OCI-LY1 (cell line): ENCODE data around the gene TPCN1.

Experiments
- H2AFZ ChIP-seq: fragments of 200-600 bp; sonication (generic), shearing (Covaris generic); 2 replicates; pipeline ENCODE4 v1.6.0; 2014; ENCODE audit warnings: antibody characterized with exemption, mild to moderate bottlenecking, low read length
- H3F3A ChIP-seq: fragments of 200-600 bp; sonication (generic), shearing (Covaris generic); 2 replicates; pipeline ENCODE4 v1.6.0; 2014; ENCODE audit warnings: mild to moderate bottlenecking, antibody characterized with exemption, low read length, moderate library complexity; ENCODE audit not compliant: insufficient read depth
- H3K27ac ChIP-seq: fragments of 200-600 bp; sonication (generic); 2 replicates; pipeline ENCODE4 v1.5.1; 2014; ENCODE audit warnings: low read length, mixed run types, mild to moderate bottlenecking, low read depth; ENCODE audit not compliant: poor library complexity, severe bottlenecking
- H3K27me3 ChIP-seq: fragments of 200-600 bp; sonication (generic); 2 replicates; pipeline ENCODE4 v1.6.0; 2014; ENCODE audit warnings: antibody characterized with exemption, mild to moderate bottlenecking, low read length, moderate library complexity; ENCODE audit not compliant: insufficient read depth
- H3K36me3 ChIP-seq: fragments of 200-600 bp; sonication (generic); 2 replicates; pipeline ENCODE4 v1.6.1; 2014; ENCODE audit warnings: mild to moderate bottlenecking, antibody characterized with exemption, low read length, moderate library complexity, mixed read lengths; ENCODE audit not compliant: insufficient read depth
- H3K4me1 ChIP-seq: fragments of 200-600 bp; sonication (generic); 2 replicates; pipeline ENCODE4 v1.5.1; 2014; ENCODE audit warnings: mild to moderate bottlenecking, low read length, moderate library complexity; ENCODE audit not compliant: insufficient read depth, severe bottlenecking
- H3K4me2 ChIP-seq: fragments of 200-600 bp; sonication (generic), shearing (Covaris generic); 2 replicates; pipeline ENCODE4 v1.6.1; 2014; ENCODE audit warnings: low read length
- H3K4me3 ChIP-seq: fragments of 200-600 bp; sonication (generic); 2 replicates; pipeline ENCODE4 v1.5.1; 2014; ENCODE audit warnings: low read length, low read depth, mild to moderate bottlenecking, mixed read lengths; ENCODE audit not compliant: poor library complexity, severe bottlenecking
- H3K79me2 ChIP-seq: fragments of 200-600 bp; shearing (Covaris generic); 2 replicates; pipeline ENCODE4 v1.6.1; 2016; ENCODE audit warnings: mixed run types, low read length, mixed read lengths; ENCODE audit not compliant: insufficient read depth
- H3K9ac ChIP-seq: fragments of 200-600 bp; sonication (generic), shearing (Covaris generic); 2 replicates; pipeline ENCODE4 v1.6.1; 2014; ENCODE audit warnings: mild to moderate bottlenecking, low read length, mixed read lengths
- H3K9me2 ChIP-seq: fragments of 200-600 bp; sonication (generic), shearing (Covaris generic); 2 replicates; pipeline ENCODE4 v1.6.1; 2014; ENCODE audit warnings: low read depth, mild to moderate bottlenecking, low read length, mixed read lengths
- H3K9me3 ChIP-seq: fragments of 200-600 bp; shearing (Covaris generic); 2 replicates; pipeline ENCODE4 v1.6.1; 2014; ENCODE audit warnings: low read length, mixed read lengths
- H4K20me1 ChIP-seq: fragments of 200-600 bp; sonication (generic), shearing (Covaris generic); 2 replicates; pipeline ENCODE4 v1.6.0; 2016; ENCODE audit warnings: mild to moderate bottlenecking, low read length; ENCODE audit not compliant: insufficient read depth
- CTCF ChIP-seq: fragments of 200-600 bp; sonication (generic), shearing (Covaris generic); IDR thresholded peaks from 2 replicates; pipeline ENCODE4 v1.5.1; 2017; ENCODE audit warnings: mild to moderate bottlenecking, antibody characterized with exemption, low read length, moderate library complexity, mixed read lengths
- EZH2 ChIP-seq: fragments of 200-600 bp; sonication (generic), shearing (Covaris generic); IDR thresholded peaks from 2 replicates; pipeline ENCODE4 v1.8.0; 2017; ENCODE audit warnings: borderline replicate concordance, mixed run types, mild to moderate bottlenecking, antibody characterized with exemption, low read length, moderate library complexity, mixed read lengths

The TPCN1 gene

GRCh38 chr12:113295886-113296556 lies 74.8 kb downstream of the TPCN1 start:
- Histone ChIP-seq H3K36me3 (peaks cover 96% of the 10 kb centered on the region), H3K4me1 (peaks cover 24% of the 10 kb centered on the region), H4K20me1 (no peaks in the 10 kb centered on the region), H3K9me3 (no peaks in the 10 kb centered on the region), H3F3A (no peaks in the 10 kb centered on the region), H3K4me2 (no peak overlapping the region), H3K27me3 (no peaks in the 10 kb centered on the region), H3K79me2 (no peaks in the 10 kb centered on the region), H3K9me2 (no peaks in the 10 kb centered on the region), H3K9ac (no peak overlapping the region), H2AFZ (no peak overlapping the region), H3K27ac (no peak overlapping the region), H3K4me3 (no peak overlapping the region)
- no peak for TF ChIP-seq CTCF
- TF ChIP-seq EZH2: no peak

GRCh38 chr12:113296557-113297213 lies 75.4 kb downstream of the TPCN1 start:
- no peaks in the 10 kb centered on the region for H4K20me1 ChIP-seq
- H3K4me2 ChIP-seq: no peak overlapping the region
- H3K9ac ChIP-seq: no peak overlapping the region
- H3F3A ChIP-seq: no peaks in the 10 kb centered on the region
- H3K27me3 ChIP-seq: no peaks in the 10 kb centered on the region
- no peaks in the 10 kb centered on the region for H3K9me2 ChIP-seq
- H3K4me1 ChIP-seq: peaks cover 27% of the 10 kb centered on the region
- H3K4me3 ChIP-seq: no peak overlapping the region
- H2AFZ ChIP-seq: no peak overlapping the region
- TF ChIP-seq EZH2: no peak
- no peak for TF ChIP-seq CTCF
- peaks cover 90% of the 10 kb centered on the region for H3K36me3 ChIP-seq
- no peak overlapping the region for H3K27ac ChIP-seq
- no peaks in the 10 kb centered on the region for H3K9me3 ChIP-seq
- H3K79me2 ChIP-seq: no peaks in the 10 kb centered on the region

GRCh38 chr12:113297214-113297587 lies 75.9 kb downstream of the TPCN1 start:
- H3K4me3 ChIP-seq: no peak overlapping the region
- H4K20me1 ChIP-seq: no peaks in the 10 kb centered on the region
- H3K79me2 ChIP-seq: no peaks in the 10 kb centered on the region
- H3F3A ChIP-seq: no peaks in the 10 kb centered on the region
- no peak overlapping the region for H2AFZ ChIP-seq
- TF ChIP-seq EZH2 (no peak), CTCF (no peak)
- H3K9me2 ChIP-seq: no peaks in the 10 kb centered on the region
- H3K9ac ChIP-seq: no peak overlapping the region
- no peak overlapping the region for H3K4me2 ChIP-seq
- H3K27ac ChIP-seq: no peak overlapping the region
- H3K9me3 ChIP-seq: no peaks in the 10 kb centered on the region
- H3K36me3 ChIP-seq: peaks cover 89% of the 10 kb centered on the region
- H3K4me1 ChIP-seq: peaks cover 32% of the 10 kb centered on the region
- no peaks in the 10 kb centered on the region for H3K27me3 ChIP-seq
